GM19043 (cell line): ENCODE measurements around the gene POU3F2.

Experiments used
- ATAC-seq: cut with Tn5 transposase; IDR thresholded peaks from one replicate; pipeline ENCODE4 v1.9.1; 2021; ENCODE audit warnings: low read depth; ENCODE audit not compliant: unreplicated experiment

The POU3F2 gene

DNA sequence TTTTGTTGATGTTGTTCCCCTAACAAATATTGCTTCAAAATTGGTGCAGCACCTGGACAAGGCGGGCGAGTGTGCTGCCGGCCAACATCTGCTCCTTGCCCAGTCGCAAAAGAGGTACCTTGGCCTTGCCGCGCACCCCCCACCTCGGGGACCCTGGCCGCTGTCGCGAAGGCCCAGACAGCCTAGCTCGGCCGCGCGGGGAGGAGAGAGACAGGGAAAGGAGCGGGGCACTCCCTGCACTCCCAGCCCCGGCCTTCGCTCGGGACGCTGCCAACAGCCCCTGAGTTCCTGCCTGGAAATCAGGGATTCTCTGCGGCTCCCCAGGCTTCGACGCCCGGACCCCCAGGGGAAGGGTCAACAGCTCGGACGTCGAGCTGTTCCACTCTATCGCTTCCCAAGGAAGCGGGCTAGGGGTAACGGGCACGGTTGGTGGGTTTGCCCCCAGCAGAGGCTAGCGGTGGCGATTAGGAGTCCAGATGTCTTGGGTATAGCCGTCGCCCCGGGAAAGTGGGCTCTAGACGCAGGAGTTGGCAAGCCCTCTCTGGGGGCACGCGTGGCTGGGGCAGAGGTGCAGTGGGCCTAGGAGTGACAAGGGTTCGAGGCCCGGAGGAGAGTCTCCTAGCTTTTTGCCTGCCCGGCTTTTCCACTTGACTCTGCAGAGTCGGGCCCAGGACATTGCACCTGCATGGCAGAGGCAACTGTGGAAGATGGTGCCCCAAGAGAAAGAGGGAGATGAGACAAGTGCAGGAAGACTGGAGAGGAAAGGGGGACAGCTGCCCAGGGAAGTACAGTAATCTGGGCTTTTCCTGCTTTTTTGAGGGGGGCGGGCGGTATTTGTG, 8.2 kb downstream of the POU3F2 start:
- ATAC-seq: no peak

DNA sequence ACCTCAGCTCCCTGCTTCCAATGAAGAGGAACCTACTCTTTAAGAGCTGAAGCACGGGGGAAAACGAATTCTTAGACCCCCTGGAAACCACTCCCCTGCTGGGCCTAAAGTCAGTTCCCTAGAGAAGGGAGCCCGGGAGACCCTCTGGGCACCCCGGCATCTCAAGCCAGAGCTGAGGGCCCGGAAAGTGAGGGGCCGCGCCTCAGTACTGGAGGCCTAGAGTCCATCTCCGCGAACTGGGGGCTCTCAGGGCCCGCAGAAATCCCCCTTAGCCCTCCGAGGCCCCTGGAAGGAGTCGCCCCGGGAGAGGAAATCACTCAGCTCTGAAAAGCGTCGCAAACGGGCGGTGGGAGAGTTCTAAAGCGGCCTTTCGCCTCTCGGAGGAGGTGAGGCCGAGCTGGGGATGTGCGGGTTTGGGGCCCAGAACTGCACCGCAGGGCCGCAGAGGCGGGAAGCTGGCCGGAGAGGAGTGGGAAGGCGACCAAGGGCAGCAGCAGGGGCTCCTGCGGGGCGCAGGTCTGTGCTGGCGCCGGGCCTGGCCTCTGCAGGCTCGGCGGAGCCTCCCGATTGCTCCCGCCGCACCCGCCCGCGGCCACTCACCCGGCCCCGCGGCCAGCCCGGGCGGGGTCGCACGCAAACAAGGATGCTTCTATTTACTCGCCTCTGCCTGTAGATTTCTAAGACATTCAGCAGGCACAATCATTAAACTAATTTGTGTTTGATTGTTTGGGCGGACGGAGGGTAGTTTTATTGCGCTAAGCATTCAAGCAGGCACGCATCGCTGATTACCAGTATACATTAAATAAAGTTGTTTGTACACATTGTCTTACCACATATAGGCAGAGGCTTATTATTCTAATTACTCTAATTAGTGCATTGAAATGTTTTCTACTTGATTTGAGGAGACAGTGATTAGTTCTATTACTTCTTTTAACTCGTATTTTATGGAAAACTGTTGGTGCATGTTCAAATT, 9.2 kb downstream of the POU3F2 start:
- ATAC-seq: no peak

DNA sequence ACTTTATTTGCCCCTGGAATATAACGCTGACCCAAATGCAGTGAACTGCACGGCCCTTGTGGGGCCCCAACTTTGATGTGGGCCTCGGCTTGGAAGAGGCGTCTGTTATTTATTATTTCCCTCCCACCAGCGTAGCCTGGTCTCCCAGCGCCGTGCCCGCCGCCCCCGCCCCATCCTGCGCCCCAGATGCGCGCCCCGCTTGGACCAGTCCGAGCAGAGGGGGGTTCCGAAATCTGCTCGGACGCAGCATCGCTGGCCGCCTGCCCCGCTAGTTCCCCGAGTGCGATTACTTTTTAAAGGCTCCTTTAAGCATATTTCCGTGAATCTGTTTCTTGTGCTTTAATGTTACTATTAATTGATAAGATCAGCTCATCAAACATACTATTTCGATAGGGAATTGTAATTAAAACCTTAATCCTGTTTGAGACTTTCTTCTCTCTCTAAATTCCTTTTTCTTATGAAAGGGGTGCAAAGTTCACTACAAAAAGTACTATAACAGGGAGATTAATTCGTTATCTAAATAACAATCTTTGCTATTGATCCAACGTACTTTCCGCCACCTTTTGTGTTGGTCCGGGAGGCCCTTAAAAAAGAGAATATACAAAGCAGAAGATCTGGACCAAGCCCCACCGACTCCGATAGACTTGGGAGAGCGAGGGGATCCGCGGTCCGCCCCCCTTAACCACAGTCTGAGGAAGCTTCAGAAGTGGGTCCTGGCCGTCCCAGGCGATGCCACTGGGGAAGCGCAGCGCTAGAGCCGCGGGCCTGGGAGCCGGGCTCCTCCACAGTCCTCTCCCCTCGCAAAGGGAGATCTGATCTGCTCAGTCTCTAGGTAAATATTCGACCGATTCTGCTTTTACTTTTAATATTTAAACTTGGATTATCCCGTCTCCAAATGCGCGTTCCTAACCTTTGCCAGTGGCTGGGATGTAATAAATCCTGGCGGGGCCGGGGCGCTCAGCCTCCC, 10.2 kb downstream of the POU3F2 start:
- ATAC-seq: no peak

DNA sequence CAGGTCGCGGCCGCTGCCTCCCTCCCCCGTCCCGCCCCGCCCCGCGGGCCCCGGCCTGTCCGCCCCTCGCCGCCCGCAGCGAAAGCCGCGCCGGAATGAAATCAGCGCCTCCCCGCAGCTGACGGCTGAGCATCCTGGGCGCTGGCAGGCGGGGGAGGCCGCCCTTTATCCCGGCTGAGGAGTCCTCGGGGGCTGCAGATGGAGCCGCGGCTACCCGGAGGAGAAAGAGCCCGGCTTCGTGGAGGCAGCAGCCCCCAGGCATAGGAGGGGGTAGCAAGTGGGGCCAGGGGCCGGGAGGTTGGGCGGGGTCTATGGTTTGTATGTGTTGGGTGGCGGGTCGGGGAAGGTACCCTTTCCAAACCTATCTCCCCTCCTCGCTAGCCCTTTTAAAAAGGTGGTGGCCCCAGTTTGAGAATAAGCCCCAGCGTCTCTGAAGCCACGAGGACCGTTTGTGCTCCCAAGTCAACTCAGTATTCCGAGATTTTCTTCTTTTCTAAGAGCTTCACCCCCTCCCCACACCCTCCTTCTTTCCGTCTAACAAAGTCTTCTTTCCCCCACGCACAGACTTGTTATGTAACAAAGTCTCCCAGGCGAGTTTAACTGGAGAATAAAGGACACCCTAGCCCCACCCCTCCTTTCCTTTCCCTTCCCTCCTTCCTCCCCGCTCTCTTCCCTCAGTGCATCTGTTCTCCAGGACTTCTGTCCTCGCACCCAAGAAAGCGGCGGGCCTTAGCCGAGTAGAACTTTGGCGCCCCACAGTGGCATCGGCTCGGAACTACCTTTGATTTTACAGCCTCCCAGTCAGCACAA, 11.0 kb downstream of the POU3F2 start:
- ATAC-seq: peak; percentile 44

DNA sequence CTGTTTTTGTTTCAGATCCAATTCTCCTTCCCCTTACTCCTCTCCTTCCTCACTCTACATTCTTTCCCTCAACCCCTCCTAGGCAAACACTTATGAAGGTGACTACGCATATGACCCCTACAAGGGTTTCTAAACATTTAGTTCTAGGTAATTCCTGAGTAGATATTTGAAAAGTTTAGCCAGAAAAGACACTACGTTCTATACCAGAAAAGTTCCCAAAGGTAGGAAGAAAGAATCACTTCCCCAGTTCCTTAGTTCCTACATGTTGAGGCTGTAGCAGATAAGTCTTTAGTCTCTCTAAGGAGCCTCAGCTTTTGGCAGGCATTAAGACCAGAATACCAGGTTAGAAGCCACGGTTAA, 11.6 kb downstream of the POU3F2 start:
- no peak for ATAC-seq

DNA sequence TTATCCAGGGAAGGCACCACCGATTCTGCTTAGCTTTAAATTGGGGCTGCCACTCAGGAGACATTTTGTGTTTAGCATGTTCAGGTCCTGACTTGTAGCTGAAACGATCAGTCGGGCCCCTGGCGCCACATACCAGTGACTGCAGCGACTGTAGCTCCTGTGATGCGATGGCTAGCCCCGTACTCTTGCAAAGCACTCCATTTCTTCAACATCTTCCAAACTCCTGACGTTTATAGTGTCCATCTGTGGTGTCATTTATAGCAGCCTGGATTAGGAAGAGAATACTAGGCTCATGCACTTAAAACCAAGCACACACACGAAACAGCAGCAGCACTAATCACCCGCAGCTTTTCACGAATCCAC, 13.0 kb downstream of the POU3F2 start:
- ATAC-seq: no peak

DNA sequence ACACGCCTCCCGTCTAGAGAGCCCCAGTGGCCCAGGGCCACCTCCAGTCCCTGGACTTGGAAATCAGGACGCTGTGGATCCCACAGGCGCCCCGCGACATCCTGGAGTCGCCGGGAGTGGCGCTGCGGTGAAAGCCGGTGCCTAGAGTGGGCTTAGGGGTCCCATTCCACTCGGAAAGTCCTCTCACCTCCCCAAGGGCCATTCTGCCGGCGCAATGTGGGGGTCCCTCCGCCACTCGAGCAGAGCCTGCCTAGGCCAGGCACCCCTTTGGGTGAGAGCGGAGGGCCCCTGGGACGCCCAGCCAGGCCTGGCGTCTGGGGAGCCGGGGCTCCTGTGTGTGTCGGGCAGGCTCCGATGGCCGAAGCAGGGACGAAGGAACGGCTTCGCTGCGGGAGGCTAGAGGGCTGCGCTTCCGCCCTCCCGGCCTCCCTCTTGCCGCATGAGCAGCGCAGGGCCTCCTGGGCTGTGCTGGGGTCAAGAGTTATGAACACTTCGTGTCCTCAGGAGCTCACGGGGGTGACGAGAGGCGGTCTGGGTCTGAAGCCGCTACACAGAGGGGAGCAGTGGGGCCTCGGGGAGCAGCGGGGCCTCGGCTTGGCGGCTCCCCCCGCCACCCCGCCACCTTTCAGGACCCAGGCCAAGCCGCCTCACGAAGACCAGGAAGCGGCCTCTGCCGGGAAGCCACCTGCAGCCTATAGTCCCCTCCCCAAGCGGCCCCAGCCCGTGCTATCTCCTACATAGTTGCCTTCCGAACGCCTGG, 13.6 kb downstream of the POU3F2 start:
- ATAC-seq: peak; percentile 39

DNA sequence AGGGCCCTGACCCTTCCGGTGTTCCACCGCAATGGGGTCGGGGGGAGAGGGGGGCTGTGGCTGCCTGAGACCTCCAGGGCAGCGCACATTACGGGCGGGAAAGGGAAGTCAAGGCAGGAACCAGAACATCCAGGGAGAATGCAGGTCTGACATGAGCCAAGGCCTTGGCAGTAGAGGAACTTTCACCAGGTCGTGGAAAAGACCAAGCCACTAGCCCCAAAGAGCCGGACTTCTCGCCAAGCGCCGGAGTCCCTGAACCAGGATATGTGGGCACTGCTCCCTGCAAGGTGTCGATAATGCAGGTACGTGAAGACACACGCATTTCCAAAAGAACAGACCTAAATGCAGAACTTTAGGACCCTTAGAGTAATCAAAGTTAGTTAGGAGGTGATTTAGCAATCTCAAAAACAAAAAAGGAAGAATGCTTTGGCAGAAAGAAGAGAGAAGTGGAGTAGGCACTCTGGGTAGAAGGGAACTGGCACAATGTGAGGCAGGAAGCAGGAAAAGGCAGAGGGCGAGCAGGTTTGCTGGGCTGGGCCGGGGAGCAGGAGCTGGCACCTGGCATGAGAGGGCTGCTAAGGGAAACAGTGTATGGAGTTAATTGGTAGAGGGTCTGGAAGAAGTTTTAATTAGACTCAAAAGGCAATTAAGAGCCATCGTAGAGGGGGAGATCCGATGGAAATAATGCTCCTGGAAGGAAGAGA, 14.3 kb downstream of the POU3F2 start:
- ATAC-seq: no peak

DNA sequence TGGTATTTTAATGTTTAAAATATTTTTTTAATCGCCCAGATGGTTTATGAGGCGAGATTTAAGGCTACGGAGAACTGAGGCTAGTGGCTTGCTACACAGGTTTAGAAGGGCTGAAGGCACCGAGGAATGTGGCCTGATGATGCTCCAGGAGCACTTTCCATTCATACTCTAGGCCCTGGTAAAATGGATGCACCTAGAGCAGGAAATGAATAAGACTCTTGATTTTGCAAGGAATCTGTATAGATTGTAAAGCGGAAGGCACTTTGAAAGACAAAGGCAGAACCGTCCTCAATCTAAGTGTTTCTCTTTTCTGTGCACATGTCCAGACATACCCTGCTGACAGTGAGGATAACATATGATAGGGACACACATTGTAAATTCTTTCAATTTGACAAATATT, 30.1 kb downstream of the POU3F2 start:
- ATAC-seq: no peak

DNA sequence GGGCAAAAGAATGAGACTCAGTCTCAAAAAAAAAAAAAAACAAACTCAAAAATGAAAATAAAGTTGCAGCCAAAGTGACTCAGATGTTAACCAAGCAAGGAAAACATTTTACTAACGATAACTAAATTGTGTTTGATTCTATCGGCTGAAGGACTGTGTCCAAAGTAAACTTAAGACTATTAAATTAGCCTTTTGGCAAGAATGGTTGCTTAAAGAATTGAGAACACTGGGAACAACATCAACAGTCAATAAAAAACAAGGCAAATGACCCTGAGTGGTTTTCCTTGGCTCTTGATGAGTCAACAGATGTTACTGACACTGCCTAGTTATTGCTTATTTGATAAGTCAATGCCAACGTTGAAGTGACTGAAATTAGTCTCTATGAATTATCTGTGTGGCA, 36.7 kb downstream of the POU3F2 start:
- no peak for ATAC-seq

DNA sequence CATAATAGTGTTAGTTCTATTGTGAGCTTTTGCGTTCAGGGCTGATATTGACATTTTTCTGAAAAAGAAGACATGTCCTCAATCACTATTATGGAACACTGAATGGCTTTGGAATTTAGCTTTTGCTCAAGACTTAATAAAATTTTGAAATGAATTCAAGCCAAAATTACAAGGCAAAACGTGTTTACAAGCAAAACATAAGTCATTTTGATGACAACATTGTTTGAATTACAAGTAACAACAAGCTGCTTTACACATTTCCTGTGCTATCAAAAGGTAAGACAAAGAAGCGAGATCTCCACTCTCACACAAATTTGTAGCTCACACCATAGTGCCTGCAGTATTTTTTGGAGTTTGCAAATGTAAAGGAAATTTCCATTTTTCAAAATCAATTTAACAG, 37.4 kb downstream of the POU3F2 start:
- no peak for ATAC-seq

DNA sequence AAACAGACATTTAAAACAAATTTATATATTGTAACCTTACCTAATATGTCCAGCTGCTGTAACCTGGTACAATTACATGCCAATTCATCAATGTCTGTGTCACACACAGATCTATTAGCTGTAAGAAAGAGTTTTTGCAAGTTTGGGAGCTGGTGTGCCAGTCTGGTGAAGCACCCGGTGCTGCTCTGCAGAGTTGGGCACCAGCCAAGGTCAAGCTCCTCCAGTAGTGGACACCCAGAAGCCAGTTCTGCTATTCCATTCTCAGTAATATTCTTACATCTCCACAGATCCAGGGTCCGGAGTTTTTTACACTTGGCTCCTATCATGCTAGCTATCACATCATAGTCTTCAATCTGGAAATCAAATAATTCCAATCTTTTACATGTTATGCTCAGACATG, 41.0 kb downstream of the POU3F2 start:
- no peak for ATAC-seq

DNA sequence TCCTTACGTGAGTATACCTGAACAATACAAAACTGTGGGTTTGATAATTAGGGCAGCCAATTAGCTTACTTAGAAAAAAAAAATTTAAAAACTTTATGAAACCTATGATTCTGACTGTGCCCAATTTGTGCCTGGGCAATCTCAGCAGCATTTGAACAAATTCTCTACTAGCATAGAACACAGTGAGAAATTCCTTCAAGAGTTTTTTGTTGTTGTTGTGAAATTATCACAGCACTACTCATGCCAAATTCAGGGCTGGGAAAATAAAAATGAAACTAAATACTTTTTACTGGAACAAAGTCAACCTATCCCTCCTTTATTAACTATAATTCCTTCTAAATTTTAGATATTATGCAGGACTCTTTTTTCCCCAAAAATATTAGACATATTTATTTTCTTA, 42.9 kb downstream of the POU3F2 start:
- ATAC-seq: no peak

DNA sequence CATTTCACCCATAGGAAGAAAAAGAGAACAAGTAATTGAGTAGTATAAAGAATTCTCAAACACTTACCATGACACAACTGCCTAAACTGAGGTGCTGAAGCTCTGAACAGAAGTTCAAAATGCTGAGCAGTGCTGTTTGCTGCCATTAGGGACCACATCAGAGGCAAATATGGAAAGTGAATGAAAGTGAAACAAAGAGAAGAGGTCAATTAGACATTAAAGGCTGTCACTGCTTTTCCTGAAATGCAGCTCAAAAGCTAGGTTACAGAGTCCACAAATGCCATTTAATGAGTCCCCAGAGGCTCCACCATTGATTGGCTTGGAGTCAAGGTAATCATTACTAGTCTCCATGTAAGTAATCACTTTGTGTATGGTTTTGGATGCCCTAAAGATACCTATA, 46.1 kb downstream of the POU3F2 start:
- peak; percentile 92 for ATAC-seq

DNA sequence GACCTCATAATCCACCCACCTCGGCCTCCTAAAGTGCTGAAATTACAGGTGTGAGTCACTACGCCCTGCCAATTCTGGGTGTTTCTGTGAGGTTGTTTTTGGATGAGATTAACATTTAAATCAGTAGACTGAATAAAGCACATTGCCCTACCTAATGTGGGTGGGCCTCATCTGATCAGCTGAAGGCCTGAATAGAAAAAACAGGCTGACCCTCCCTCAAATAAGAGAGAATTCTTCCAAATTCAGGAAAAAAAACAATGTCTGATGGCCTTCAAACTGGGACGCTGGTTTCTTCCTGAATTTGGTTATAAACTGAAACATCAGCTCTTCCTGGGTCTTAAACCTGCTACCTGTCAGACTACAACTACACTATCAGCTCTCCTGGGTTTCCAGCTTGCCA, 51.0 kb downstream of the POU3F2 start:
- no peak for ATAC-seq

DNA sequence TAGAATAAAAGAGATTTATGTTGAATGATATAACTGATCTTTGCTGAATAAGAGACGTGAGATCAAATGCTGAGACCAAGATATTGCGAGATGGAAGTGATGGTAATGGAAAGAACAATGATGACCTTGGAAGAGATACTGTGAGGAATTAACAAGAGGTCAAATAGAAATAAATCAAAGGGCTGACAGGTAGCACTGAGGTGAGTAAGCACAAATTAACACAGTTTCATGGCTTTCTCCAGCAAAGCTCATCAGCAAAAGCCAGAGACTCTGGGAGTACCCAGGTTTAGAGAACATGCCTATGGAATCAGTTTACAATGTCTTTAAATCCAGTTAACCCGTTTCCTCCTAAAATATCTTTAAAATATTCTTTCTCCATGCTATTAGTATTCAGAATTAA, 53.3 kb downstream of the POU3F2 start:
- ATAC-seq: no peak
